Mucosa of descending colon (tissue), 3 donors: ENCODE results near the gene TMEM271. TPM values are rescaled to one million over a fixed set of nuclear protein-coding genes. Genes with fewer than 3 reads are reported as not detected.
"Not testable (repeated sequence)": the region's sequence is repeated elsewhere in the genome, so short reads cannot be mapped to it uniquely, and the experiment has no call there.

Source experiments
- ATAC-seq: fragments of 200-7000 bp; cut with Tn5 transposase; one replicate; pipeline ENCODE4 v1.9.1; 2020; ENCODE audit warnings: mild to moderate bottlenecking, moderate library complexity
- DNase-seq, 3 donors: peaks; one replicate each; pipeline ENCODE4 v3.0.0-alpha.2; 2020
- H3K36me3 ChIP-seq: fragments of 200-600 bp; one replicate; pipeline ENCODE4 v1.8.0; 2021; ENCODE audit warnings: low read depth, mild to moderate bottlenecking
- H3K4me1 ChIP-seq: fragments of 200-600 bp; one replicate; pipeline ENCODE4 v1.8.0; 2021; ENCODE audit warnings: low read depth, mild to moderate bottlenecking
- H3K4me3 ChIP-seq: fragments of 200-600 bp; one replicate; pipeline ENCODE4 v1.8.0; 2021; ENCODE audit warnings: mild to moderate bottlenecking
- H3K9me3 ChIP-seq: fragments of 200-600 bp; one replicate; pipeline ENCODE4 v1.8.0; 2021; ENCODE audit warnings: mild to moderate bottlenecking
- CTCF ChIP-seq: fragments of 200-600 bp; IDR thresholded peaks from one replicate; pipeline ENCODE4 v1.8.0; 2022; ENCODE audit warnings: antibody characterized with exemption, mild to moderate bottlenecking
- intact Hi-C, 2 donors: fragments of 100-400 bp; cut with DNase I in 1 of 2; cut with micrococcal nuclease in 1 of 2; formaldehyde crosslinking; loops; one replicate each; pipeline versions ENCODE4 v1.11.0 to v1.11.1; 2022; cut with DNase I, micrococcal nuclease
- total RNA-seq, 3 donors: library from RNA; stranded (reverse); fragmentation: NEBNext Ultra II Directional in 2 of 3; extraction: Animal tissue kit (Norgen Biotek cat#: 25700) in 2 of 3; gene quantifications; one replicate each; pipeline versions ENCODE4 v1.2.1 to v1.2.4, GENCODE V29; 2021 to 2023
- donor health status: DM: no; HTN: no; CAD: no; lungs with moderate emphysema.
- donor health status: DM: no; HTN: no; CAD: no.
- donor health status: DM: no; HTN: yes; CAD: no.

TMEM271 gene
- total RNA-seq, 3 donors from 2014 or later: 0.35 TPM; not detected in 2

DNA sequence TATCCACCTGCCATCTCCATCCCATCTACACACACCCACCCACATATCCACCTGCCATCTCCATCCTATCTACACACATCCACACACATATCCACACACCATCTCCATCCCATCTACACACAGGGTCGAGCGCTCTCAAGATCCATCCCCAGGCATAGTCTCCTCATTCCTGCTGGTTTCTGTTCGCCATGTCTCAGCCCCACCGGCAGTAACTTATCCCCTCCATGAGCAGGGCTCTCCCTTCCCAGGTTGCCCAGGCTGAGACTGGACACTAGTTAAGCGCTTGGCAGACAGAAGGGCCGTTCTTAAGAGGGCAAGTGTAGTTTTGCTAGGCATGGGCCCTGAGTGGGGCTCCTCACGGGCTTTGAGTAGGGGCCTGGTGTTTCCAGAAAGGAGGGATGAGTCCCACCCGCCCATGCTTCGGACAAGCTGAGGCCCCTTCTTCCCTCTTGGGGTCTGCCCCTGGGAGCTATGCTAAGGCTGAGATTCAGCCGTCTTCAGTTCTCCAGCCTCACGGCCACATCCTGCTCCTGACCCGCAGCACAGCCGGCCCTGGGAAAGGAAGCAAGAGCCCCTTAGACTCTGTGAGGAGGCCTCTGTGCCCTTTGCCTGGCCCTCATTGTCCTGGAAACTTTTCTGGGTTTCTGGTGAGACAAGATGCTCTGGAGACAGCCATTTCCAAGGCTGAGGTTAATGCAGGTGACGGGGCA lies 20.4 kb downstream of the TMEM271 start:
- H3K9me3 ChIP-seq: no peaks in the 10 kb centered on the region
- ATAC-seq (no peak), DNase-seq (no peak)
- no peaks in the 10 kb centered on the region for H3K4me1 ChIP-seq
- intact Hi-C loops: no loop called here
- no peaks in the 10 kb centered on the region for H3K36me3 ChIP-seq
- TF ChIP-seq CTCF: no peak
- no peak overlapping the region for H3K4me3 ChIP-seq

DNA sequence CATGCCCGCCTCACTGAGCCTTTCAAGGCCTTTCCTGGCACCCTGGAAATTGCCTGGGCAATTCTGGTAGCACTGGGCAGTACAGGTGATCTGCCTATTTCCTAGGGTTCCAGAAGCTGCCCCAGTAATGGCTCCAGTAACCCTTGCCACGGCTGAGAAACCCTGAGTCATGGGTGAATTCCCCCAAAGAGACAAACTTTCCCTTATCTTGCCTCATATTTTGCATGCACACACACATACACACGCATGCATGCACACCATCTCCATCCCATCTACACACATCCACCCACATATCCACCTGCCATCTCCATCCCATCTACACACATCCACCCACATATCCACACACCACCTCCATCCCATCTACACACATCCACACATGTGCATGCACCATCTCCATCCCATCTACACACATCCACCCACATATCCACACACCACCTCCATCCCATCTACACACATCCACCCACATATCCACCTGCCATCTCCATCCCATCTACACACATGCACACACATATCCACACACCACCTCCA lies 21.2 kb downstream of the TMEM271 start:
- H3K4me1 ChIP-seq, DNase-seq, intact Hi-C loops, H3K4me3 ChIP-seq, ATAC-seq, H3K36me3 ChIP-seq, H3K9me3 ChIP-seq: not testable (repeated sequence)

GRCh38 chr4:552019-552418 lies 24.1 kb downstream of the TMEM271 start:
- H3K9me3 ChIP-seq: no peaks in the 10 kb centered on the region
- no peak for DNase-seq
- no peak overlapping the region for H3K4me3 ChIP-seq
- intact Hi-C loops: no loop called here
- ATAC-seq: no peak
- TF ChIP-seq CTCF: no peak
- H3K36me3 ChIP-seq: no peaks in the 10 kb centered on the region
- no peaks in the 10 kb centered on the region for H3K4me1 ChIP-seq

DNA sequence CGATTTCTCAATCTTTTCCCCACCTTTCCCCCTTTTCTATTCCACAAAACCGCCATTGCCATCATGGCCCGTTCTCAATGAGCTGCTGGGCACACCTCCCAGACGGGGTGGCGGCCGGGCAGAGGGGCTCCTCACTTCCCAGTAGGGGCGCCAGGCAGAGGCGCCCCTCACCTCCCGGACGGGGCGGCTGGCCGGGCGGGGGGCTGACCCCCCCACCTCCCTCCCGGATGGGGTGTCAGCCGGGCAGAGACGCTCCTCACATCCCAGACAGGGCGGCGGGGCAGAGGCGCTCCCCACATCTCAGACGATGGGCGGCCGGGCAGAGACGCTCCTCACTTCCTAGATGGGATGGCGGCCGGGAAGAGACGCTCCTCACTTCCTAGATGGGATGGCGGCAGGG lies 25.8 kb downstream of the TMEM271 start:
- intact Hi-C loops, H3K36me3 ChIP-seq, ATAC-seq, H3K9me3 ChIP-seq, H3K4me3 ChIP-seq, DNase-seq, H3K4me1 ChIP-seq: not testable (repeated sequence)

DNA sequence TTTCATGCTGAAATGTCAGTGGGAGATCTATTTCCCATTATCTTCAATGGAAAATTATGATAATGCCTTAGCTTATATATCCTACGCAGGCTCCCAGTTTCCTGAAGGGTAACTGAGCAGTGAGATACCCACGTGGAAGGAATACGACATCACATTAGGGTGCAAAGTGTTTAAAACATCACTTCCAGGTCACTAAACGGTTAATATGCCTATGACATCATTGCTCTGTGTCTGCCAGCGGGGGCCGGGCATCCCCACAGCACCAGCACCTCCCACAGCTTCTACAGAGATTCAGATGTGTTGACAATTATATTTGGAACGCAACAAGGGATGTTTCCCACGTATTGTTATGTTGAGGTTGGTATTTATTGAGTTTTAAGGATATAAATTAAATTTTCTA lies 27.1 kb downstream of the TMEM271 start:
- no peaks in the 10 kb centered on the region for H3K9me3 ChIP-seq
- ATAC-seq (no peak), DNase-seq (no peak)
- H3K36me3 ChIP-seq: no peaks in the 10 kb centered on the region
- H3K4me1 ChIP-seq: no peaks in the 10 kb centered on the region
- H3K4me3 ChIP-seq: no peak overlapping the region
- no peak for TF ChIP-seq CTCF
- intact Hi-C loops: no loop called here

GRCh38 chr4:545612-546011 lies 30.5 kb downstream of the TMEM271 start:
- H3K36me3 ChIP-seq: no peaks in the 10 kb centered on the region
- DNase-seq: no peak
- no peaks in the 10 kb centered on the region for H3K4me1 ChIP-seq
- no peaks in the 10 kb centered on the region for H3K9me3 ChIP-seq
- no peak for ATAC-seq
- no peak for TF ChIP-seq CTCF
- intact Hi-C loops: no loop called here
- H3K4me3 ChIP-seq: no peak overlapping the region
